ENCODE measurements around the gene RBMS3.

Gene RBMS3

GRCh38 chr3:29758434-29759322, 477.8 kb downstream of the RBMS3 start:
- no peak for TF ChIP-seq CTCF (IDR thresholded peaks at IDR 0.05; ENCODE audit: extremely low read depth, insufficient read depth, missing control alignments)
- no peak for DNase-seq (ENCODE audit: low spot score)
- in situ Hi-C loops (cut with MboI; ENCODE audit: low pct_unique_long_range_greater_than_20kb, low sequenced_read_pairs, unreplicated experiment): no loop called here

- no peak for TF ChIP-seq CTCF (IDR thresholded peaks at IDR 0.05; ENCODE audit: extremely low read depth, insufficient read depth, missing control alignments)
- DNase-seq (ENCODE audit: low spot score): no peak
- in situ Hi-C loops (cut with MboI; ENCODE audit: low pct_unique_long_range_greater_than_20kb, low sequenced_read_pairs, unreplicated experiment): no loop called here
Observed at GRCh38 chr3:29759411-29760225, 478.7 kb downstream of the RBMS3 start.

DNA sequence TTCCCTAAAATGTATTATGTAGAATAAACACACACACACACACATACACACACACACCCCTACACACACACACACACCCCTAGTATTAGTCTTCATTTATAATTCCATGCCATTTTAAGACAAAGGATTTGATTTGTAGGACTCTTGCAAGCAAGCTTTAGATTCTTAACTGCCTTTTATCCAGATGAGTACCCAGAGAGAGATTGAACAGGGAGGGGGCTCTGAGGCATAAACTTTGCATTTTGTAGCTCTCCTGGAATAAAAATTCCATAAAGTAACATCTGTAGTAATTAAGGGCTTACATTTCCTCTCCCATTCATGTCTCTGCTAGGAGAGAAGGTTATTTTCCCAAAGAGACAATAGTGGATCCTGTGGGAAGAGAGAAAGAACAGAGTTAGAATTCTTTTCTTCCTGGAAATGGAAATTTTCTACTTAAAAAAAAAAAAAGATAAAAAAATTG, 479.4 kb downstream of the RBMS3 start:
- no peak for TF ChIP-seq CTCF (IDR thresholded peaks at IDR 0.05; ENCODE audit: extremely low read depth, insufficient read depth, missing control alignments)
- no peak for DNase-seq (ENCODE audit: low spot score)
- in situ Hi-C loops (cut with MboI; ENCODE audit: low pct_unique_long_range_greater_than_20kb, low sequenced_read_pairs, unreplicated experiment): no loop called here

DNA sequence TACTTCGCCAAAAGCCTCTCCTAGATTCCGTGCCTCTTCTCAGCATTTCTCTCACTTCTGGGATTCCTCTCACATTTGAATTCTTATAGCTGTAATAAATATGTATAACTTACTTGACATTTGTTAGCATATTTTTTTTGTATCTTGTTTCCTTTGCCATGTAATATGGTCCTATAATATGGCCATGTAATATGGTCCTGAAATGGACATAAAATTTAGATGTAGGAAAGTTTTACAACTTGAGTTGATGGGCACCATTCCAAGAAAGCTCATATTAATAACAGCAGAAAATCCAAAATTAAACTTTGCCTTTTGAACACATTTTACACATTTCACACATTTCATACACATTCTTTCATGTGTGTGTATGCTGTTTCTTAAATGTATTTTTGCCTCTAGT, 480.6 kb downstream of the RBMS3 start:
- in situ Hi-C loops (cut with MboI; ENCODE audit: low pct_unique_long_range_greater_than_20kb, low sequenced_read_pairs, unreplicated experiment): no loop called here
- DNase-seq (ENCODE audit: low spot score): no peak
- no peak for TF ChIP-seq CTCF (IDR thresholded peaks at IDR 0.05; ENCODE audit: extremely low read depth, insufficient read depth, missing control alignments)

DNA sequence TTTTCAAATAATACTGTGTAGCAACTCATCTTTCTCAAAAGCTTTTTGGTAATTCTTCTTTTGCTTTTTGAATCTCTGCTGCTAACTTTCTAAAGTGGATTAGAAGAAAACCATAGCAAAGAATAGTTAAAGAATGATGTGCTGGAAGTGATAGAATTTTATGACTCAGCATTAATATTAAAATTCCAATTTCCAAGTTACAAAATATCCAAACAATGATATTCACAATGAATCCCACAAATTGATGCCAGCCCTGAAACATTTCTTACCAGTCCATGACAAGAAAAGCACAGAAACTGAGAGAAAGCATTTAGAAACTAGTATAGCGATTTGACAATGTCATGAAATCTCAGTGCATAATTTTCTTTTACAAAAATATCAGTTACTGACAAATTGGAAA, 482.2 kb downstream of the RBMS3 start:
- no peak for TF ChIP-seq CTCF (IDR thresholded peaks at IDR 0.05; ENCODE audit: extremely low read depth, insufficient read depth, missing control alignments)
- in situ Hi-C loops (cut with MboI; ENCODE audit: low pct_unique_long_range_greater_than_20kb, low sequenced_read_pairs, unreplicated experiment): no loop called here
- no peak for DNase-seq (ENCODE audit: low spot score)

DNA sequence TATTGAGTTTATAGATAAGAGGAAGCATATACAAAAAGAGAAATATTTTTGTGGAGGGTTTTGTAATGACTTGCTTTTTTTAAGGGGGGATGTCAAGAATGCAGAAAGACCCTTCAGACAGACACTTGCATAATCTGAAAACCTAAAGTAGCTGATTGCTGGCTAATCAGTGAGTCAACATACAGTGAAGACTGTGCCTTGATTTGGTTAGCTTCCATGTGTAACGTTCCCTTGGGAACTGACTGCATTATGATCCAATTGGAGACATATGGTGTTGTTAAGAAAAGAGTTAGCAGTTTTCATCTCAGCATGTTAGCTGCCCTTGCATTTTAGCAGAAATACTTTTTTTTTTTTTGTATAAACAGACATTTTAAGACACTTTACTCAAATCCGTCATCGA, 483.2 kb downstream of the RBMS3 start:
- in situ Hi-C loops (cut with MboI; ENCODE audit: low pct_unique_long_range_greater_than_20kb, low sequenced_read_pairs, unreplicated experiment): no loop called here
- no peak for TF ChIP-seq CTCF (IDR thresholded peaks at IDR 0.05; ENCODE audit: extremely low read depth, insufficient read depth, missing control alignments)
- DNase-seq (ENCODE audit: low spot score): no peak
